HepG2 (cell line): ENCODE measurements around the gene PEAR1. TPM values are rescaled to one million over a fixed set of nuclear protein-coding genes. Genes with fewer than 3 reads are reported as not detected.

Experiments
- ATAC-seq: fragments of 200-7000 bp; cut with Tn5 transposase; 3 replicates; pipeline ENCODE4 v1.9.1; 2020; ENCODE audit warnings: mild to moderate bottlenecking, moderate library complexity
- BruUV-seq: library from RNA; stranded (reverse); fragments of 400-500 nt; replicated peaks from 2 replicates; lab custom pipeline; 2021; lab: Mats Ljungman, UMichigan
- CTCF ChIA-PET: fragments of 300-600 bp; formaldehyde crosslinking; extraction: SDS; loops from one replicate; lab custom pipeline; 2021; ENCODE audit warnings: low total read pairs, inconsistent platforms, low intra/inter-chr PET ratio; lab: Yijun Ruan, JAX
- POLR2A ChIA-PET: fragments of 350-600 bp; sonication (Branson Sonifier 250); formaldehyde crosslinking; loops from one replicate; lab custom pipeline; 2020; ENCODE audit warnings: antibody characterized with exemption, inconsistent platforms; lab: Yijun Ruan, JAX
- DNase-seq: peaks from one replicate; pipeline ENCODE4 v3.0.0-alpha.2; 2015; ENCODE audit warnings: low spot score
- FAIRE-seq: peaks from 3 replicates; lab custom pipeline; 2011; peaks lifted over from hg19 to GRCh38; lab: Jason Lieb, UNC
- H2AFZ ChIP-seq: one replicate; pipeline ENCODE4 v1.6.1; 2011; ENCODE audit warnings: low read length, inconsistent platforms
- H3K27ac ChIP-seq: fragments of 300-600 bp; 3 replicates; pipeline ENCODE4 v1.8.0; 2011; ENCODE audit warnings: mixed run types, mild to moderate bottlenecking, mixed read lengths, low read length, inconsistent platforms; ENCODE audit not compliant: insufficient read depth; ENCODE audit errors: extremely low read length
- H3K27me3 ChIP-seq, 2 experiments: fragments of 200-600 bp in 1 of 2; 2 replicates in 1 of 2; 3 replicates in 1 of 2; pipeline versions ENCODE4 v1.6.0 to v1.8.0; 2011; ENCODE audit warnings: low read length in 2 of 2, mild to moderate bottlenecking in 2 of 2, moderate library complexity in 2 of 2, inconsistent platforms in 1 of 2; ENCODE audit not compliant: insufficient read depth in 2 of 2, control insufficient read depth in 1 of 2
- H3K36me3 ChIP-seq, 2 experiments: fragments of 200-600 bp in 1 of 2; replicated peaks in 1 of 2; 2 replicates in 1 of 2; 3 replicates in 1 of 2; pipeline versions ENCODE4 v1.5.1 to v1.8.0; 2011; ENCODE audit warnings: low read length in 2 of 2, inconsistent platforms in 1 of 2; ENCODE audit not compliant: insufficient read depth in 2 of 2, control insufficient read depth in 1 of 2
- H3K4me1 ChIP-seq: 2 replicates; pipeline ENCODE4 v1.5.1; 2012; ENCODE audit warnings: low read length, inconsistent platforms; ENCODE audit not compliant: insufficient read depth
- H3K4me2 ChIP-seq: 2 replicates; pipeline ENCODE4 v1.6.0; 2011; ENCODE audit warnings: low read depth, low read length, inconsistent platforms
- H3K4me3 ChIP-seq, 3 experiments: fragments of 200-600 bp in 1 of 3; sonication (generic), shearing (Covaris generic) in 1 of 3; replicated peaks in 1 of 3; 2 replicates each; pipeline ENCODE4 v1.5.1; 2011 to 2016; ENCODE audit warnings: low read length in 3 of 3, inconsistent platforms in 2 of 3, low read depth in 2 of 3, mild to moderate bottlenecking in 2 of 3, control low read depth in 1 of 3, mixed read lengths in 1 of 3; ENCODE audit not compliant: insufficient read depth in 1 of 3
- H3K79me2 ChIP-seq: one replicate; pipeline ENCODE4 v1.6.1; 2011; ENCODE audit warnings: low read length, inconsistent platforms; ENCODE audit not compliant: insufficient read depth
- H3K9ac ChIP-seq: 2 replicates; pipeline ENCODE4 v1.6.0; 2011; ENCODE audit warnings: mild to moderate bottlenecking, low read depth, low read length, inconsistent platforms; ENCODE audit not compliant: insufficient read depth
- H3K9me3 ChIP-seq: 2 replicates; pipeline ENCODE4 v1.5.1; 2012; ENCODE audit warnings: mild to moderate bottlenecking, low read length
- H4K20me1 ChIP-seq: 2 replicates; pipeline ENCODE4 v1.6.0; 2011; ENCODE audit warnings: inconsistent platforms, mild to moderate bottlenecking, low read length, moderate library complexity; ENCODE audit not compliant: insufficient read depth
- CAMTA2 ChIP-seq: sonication (generic); formaldehyde crosslinking; IDR thresholded peaks from 2 replicates; pipeline ENCODE4 v1.4.0; 2020; ENCODE audit warnings: mild to moderate bottlenecking, missing genetic modification reagents, borderline replicate concordance
- CREM ChIP-seq, 2 experiments: sonication (generic) in 1 of 2; formaldehyde crosslinking in 1 of 2; IDR thresholded peaks; 2 replicates each; pipeline versions ENCODE4 v1.4.0 to v1.6.1; 2016 to 2020; ENCODE audit warnings: antibody characterized with exemption in 1 of 2, mild to moderate bottlenecking in 1 of 2, missing genetic modification reagents in 1 of 2
- EZH2 ChIP-seq: conservative IDR thresholded peaks from 2 replicates; pipeline ENCODE4 v1.6.1; 2012; ENCODE audit warnings: mild to moderate bottlenecking, low read depth, low read length, moderate library complexity
- MIXL1 ChIP-seq: IDR thresholded peaks from 2 replicates; pipeline ENCODE4 v1.6.1; 2016
- ZNF770 ChIP-seq: sonication (generic); formaldehyde crosslinking; IDR thresholded peaks from 2 replicates; pipeline ENCODE4 v1.5.0; 2020; ENCODE audit warnings: mild to moderate bottlenecking, missing genetic modification reagents
- WGBS: methylation state at CpG from one replicate; pipeline ENCODE4 v1.1.6; 2017; ENCODE audit warnings: low lambda C conversion rate; 5-methylcytosine and 5-hydroxymethylcytosine counted together
- in situ Hi-C: cut with HindIII; loops from 2 replicates; pipeline ENCODE4 v1.10.0; 2017; ENCODE audit warnings: low pct_unique_long_range_greater_than_20kb; ENCODE audit not compliant: extremely low pct_ligation_motif_present
- intact Hi-C: fragments of 100-400 bp; cut with micrococcal nuclease; formaldehyde crosslinking; loops from one replicate; pipeline ENCODE4 v1.10.0; 2022; ENCODE audit not compliant: unreplicated experiment
- polyA plus RNA-seq, 8 experiments: library from polyadenylated mRNA; depleted of rRNA in 3 of 8; stranded (reverse) in 7 of 8; unstranded in 1 of 8; fragments of >200 nt; fragmentation: Illumina TruSeq in 4 of 8; extraction: Trizol in 4 of 8; gene quantifications; 2 replicates each; pipeline versions ENCODE4 v1.2.1 to v1.2.3, GENCODE V29; 2011 to 2016; ENCODE audit warnings: low read depth in 4 of 8, missing spikeins in 1 of 8, mixed read lengths in 1 of 8; ENCODE audit not compliant: insufficient read depth in 1 of 8
- total RNA-seq, 5 experiments: library from RNA; depleted of rRNA; stranded (reverse); fragments of >200 nt; fragmentation: Illumina TruSeq; extraction: Trizol; gene quantifications; 2 replicates each; pipeline ENCODE4 v1.2.3, GENCODE V29; 2016; ENCODE audit warnings: low read depth in 1 of 5

PEAR1 gene
- total and polyA plus RNA-seq, 2 of the 13 experiments (the other 11 are each of a cell fraction or from before 2014, with no cell fraction given): 0.27 to 0.41 TPM

DNA sequence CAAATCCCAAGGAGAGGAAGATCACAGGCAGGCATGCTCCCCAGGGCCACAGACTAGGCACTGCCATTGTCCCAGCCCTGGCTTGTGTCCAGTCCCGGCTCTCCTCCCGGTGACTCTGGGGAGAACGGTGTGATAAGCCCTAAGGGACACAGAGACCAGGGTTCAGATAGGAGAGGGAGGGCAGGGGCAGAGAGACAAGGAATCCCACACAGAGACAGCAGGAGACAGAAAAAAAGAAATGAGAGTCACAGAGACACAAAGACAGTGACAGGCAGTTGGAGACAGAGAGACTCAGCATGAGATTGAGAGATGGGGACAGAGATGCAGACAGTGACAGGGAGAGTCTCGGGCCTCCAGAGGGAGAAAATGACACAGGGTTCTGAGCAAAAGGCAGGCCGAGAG is 35.0 kb upstream of the PEAR1 start:
- TF ChIP-seq CREM (IDR thresholded peaks at IDR 0.05): no peak
- TF ChIP-seq CREM (CRISPR knock-in tag; IDR thresholded peaks at IDR 0.05): no peak
- no peak for TF ChIP-seq ZNF770 (CRISPR knock-in tag)
- TF ChIP-seq, all 625 proteins: peak for 0
- ATAC-seq: peak; percentile 46
- intact Hi-C loops: no loop called here
- Histone ChIP-seq H3K4me1 (peaks cover 24% of the 10 kb centered on the region), H3K9ac (no peak overlapping the region), H3K4me3 (peak overlapping the region in 2 of 3 experiments; percentile 16 to 55; a peak in 2 of 6 replicates), H3K9me3 (no peaks in the 10 kb centered on the region), H3K27ac (no peak overlapping the region), H4K20me1 (0 out of 2 replicates have a peak, but pooled peaks cover 2% of the 10 kb centered on the region), H3K4me2 (peak overlapping the region; percentile 68; the same call in 1 of the 2 replicates), H3K27me3 (peaks cover 23 to 81% of the 10 kb centered on the region in 2 experiments), H2AFZ (no peak overlapping the region), H3K36me3 (no peaks in the 10 kb centered on the region), H3K79me2 (no peaks in the 10 kb centered on the region)
- CTCF ChIA-PET: interaction anchor here (3.8 kb wide), 1 partner anchor 20 kb away, joined by 21 read pairs; no protein-coding TSS in a partner anchor
- DNase-seq: no peak
- POLR2A ChIA-PET: no interaction called here
- in situ Hi-C loops: no loop called here
- WGBS: 0% methylated on average over 5 of the region's 5 CpGs
- no TSS peak for BruUV-seq
- FAIRE-seq: no peak

DNA sequence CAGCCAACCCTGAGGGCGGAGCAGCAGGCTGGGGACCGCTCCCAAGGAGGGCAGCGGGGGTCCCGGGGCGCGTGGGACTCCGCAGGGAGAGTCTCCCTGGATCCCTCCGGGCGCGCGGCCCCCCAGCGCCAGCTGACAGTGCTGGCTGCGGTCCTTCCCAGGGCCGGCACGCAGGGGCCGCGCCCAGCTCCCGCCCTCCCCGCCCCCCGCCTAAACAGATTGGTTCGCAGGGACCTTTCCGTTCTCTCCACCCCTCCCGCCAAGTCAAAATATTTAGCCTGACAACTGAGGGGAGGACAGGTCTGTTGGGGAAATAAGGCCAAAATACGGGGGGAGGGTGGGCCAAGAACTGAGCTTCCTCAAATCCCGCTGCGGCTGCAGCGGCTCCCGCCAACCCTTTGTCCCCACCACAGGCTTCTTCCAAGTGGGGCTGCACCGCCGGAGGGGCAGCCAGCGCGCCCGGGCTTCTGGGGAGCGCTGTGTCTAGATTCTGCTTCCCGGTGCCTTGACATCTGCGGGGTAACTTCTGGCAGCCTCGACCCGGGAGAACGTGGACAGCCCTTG is 34.5 kb upstream of the PEAR1 start, which contains the start of gene INSRR:
Gene INSRR, minus strand, starts transcription at position 159 of the 564 bp plus-strand sequence. CDS start 496 bp downstream, outside the sequence.
- Histone ChIP-seq H4K20me1 (0 out of 2 replicates have a peak, but pooled peaks cover 2% of the 10 kb centered on the region), H3K4me3 (peak within 1 kb of the TSS in 2 of 3 experiments; percentile 16 to 55; a peak in 2 of 6 replicates), H2AFZ (no peak within 1 kb of the TSS), H3K27ac (no peak within 1 kb of the TSS), H3K36me3 (no peaks in the 10 kb centered on the region), H3K9me3 (no peaks in the 10 kb centered on the region), H3K4me2 (peak within 1 kb of the TSS; percentile 68), H3K27me3 (peaks cover 24 to 85% of the 10 kb centered on the region in 2 experiments), H3K79me2 (no peaks in the 10 kb centered on the region), H3K4me1 (peaks cover 24% of the 10 kb centered on the region), H3K9ac (no peak within 1 kb of the TSS)
- in situ Hi-C loops (no loop called here), intact Hi-C loops (no loop called here)
- TF ChIP-seq EZH2 (peak; percentile 37; the same call in 1 of the 2 replicates), MIXL1 (CRISPR knock-in tag) (no peak), CAMTA2 (no peak)
- FAIRE-seq (no peak), ATAC-seq (peak; percentile 16), DNase-seq (no peak)
- 2% methylated on average over 14 of the region's 39 CpGs for WGBS
- POLR2A ChIA-PET: interaction anchor here (1.7 kb wide), 1 partner anchor 133 kb away, joined by 4 read pairs; no protein-coding TSS in a partner anchor
- no TSS peak for BruUV-seq
- CTCF ChIA-PET: interaction anchor here (1.5 to 3.8 kb wide), 2 partner anchors 20 to 170 kb away, joined by 6 to 21 read pairs; no protein-coding TSS in a partner anchor
